Dedifferentiated amniotic fluid mesenchymal stem cell (primary cell): ENCODE measurements around the gene WARS2.

Source experiments
- DNase-seq: peaks from one replicate; pipeline ENCODE4 v3.0.0-alpha.2; 2016; ENCODE audit errors: extremely low spot score

Gene WARS2

DNA sequence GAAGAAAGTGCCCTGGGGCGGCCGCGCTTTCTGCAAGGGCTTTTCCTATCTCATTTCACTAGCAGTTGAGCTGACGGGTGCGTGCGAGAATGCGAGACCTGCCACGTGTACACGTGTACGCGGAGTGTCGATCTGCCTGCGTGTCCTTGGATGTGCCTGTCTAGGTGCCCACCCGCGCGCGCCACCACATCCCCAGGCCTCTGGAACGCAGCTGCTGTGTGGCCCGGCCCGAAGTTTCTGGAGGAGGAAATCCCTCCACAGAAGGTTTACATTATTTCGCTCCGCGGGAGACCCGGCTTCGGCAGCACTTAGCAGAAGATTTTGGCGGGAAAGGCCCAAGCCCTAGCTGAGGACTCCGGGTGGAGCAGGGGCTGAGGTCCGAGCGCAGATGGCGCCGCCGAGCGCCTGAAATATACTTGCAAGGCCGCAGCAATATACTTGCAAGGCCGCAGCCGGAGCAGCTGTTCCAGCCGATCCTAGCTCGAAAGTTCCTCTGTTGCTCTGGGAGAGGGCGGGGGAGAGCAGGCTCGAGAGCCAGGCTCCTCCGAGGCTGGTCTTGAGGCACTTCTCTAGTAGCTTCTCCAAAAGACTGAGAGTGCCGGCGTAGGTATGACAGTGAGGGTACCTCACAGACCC, 156.2 kb downstream of the WARS2 start:
- DNase-seq: no peak

DNA sequence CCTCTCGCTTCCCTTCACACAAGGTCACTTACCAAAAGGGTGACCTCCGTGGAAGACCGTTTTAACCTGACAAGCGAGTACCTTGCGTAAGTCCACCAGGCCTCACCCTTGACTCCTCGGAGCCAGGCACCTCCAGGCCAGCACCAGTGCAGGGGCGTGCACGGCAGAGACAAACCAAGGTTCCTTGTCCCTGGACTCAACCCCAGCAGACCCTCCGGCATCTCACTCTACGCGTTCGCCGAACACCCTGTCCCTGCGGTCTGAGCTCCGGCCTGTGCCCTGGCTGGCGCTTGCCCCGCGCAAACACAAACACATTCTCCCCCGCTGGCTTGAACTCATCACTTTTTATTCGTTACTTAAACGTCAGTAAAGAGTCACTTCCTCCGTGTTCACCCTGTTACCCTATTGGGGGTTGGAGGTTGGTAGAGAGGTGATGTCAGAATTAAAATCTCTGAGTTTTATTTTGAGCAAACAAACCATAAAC, 156.9 kb downstream of the WARS2 start:
- no peak for DNase-seq

DNA sequence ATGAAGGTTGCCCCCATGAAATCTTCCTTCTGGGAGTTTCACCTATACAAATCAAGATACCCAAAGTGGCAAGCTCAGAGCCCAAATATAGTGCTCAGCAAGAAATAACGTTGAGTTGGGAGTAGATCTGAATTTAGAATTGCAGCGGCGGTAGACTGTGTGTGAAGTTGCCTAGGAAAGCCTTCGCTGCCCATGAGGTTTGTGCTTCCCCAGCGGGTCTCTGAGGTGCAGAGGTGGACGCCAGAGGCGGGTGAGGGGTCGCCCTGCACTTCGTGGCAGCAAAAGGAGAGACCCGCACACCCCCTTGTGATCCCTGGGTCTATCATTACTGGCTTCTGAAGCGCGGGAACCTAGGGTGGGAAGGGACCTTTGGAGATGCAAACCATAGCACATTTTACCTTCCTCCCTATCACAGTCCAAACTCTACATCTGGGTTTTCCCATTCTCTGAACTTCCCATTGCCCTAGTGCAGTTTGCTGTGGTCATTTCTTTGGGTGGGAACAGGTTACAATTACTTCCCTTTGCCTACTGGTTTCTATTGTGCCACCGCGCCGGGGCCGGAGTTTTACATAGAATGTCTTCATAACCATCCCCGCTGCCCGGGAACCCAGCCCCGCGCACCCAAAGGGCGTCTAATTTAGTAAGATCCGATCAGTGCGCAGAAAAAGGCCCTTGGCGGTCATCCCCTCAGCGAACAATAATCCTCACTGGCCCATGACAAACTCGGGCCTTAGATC, 157.5 kb downstream of the WARS2 start:
- DNase-seq: no peak

DNA sequence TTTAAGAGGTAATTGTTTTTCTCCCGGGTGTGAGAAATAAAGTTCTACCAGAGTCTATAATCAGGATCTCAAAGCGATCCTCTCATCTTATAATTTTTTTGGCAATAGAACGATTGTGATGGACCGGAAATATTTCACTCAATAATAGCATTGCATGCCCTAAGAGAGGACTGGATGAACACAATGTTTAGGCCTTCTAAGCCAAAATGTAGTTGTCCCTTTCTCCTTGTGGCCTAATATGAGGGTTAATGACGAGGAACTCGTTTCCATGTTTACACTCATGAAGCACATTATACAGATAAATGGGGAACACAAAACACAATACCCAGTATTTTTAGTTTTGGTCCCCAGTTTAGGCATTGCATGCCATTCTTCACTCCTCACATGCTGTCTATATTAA, 158.2 kb downstream of the WARS2 start:
- no peak for DNase-seq

DNA sequence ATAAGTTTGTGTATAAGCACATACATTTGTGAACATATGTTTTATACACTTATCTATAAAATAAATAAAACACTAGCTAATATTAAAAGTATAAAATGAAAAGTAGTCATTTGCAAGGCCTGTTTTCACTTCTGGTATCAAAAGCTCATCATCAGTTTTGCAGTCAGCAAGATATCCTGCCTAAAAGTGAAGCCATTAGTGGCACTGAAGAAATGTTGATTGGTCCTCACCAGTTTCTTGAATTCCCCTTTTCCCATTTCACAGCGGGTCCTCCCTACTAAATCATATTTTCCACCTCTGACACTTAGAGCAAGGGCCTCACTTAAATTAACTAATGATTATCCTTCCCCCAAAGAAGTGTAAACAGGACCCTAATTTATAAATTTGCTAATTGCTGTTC, 159.0 kb downstream of the WARS2 start:
- DNase-seq: no peak
